Suprapubic skin (tissue), 4 donors: ENCODE results near the gene OR10G2. TPM values are rescaled to one million over a fixed set of nuclear protein-coding genes. Genes with fewer than 3 reads are reported as not detected.

Experiments
- DNase-seq, 2 donors: peaks; one replicate each; pipeline ENCODE4 v3.0.0-alpha.2; 2019; ENCODE audit warnings: low spot score in 2 of 2
- H3K27ac ChIP-seq: fragments of 200-600 bp; sonication (generic); one replicate; pipeline ENCODE4 v1.5.1; 2019
- H3K27me3 ChIP-seq: fragments of 200-600 bp; sonication (generic); one replicate; pipeline ENCODE4 v1.5.1; 2019
- H3K36me3 ChIP-seq: fragments of 200-600 bp; sonication (generic); one replicate; pipeline ENCODE4 v1.5.1; 2019
- H3K4me1 ChIP-seq: fragments of 200-600 bp; sonication (generic); one replicate; pipeline ENCODE4 v1.5.1; 2019
- H3K4me3 ChIP-seq: fragments of 200-600 bp; sonication (generic); one replicate; pipeline ENCODE4 v1.5.1; 2019; ENCODE audit warnings: mild to moderate bottlenecking
- H3K9me3 ChIP-seq: fragments of 200-600 bp; sonication (generic); one replicate; pipeline ENCODE4 v1.5.1; 2019
- CTCF ChIP-seq, 2 donors: fragments of 200-600 bp in 1 of 2; fragments of 450-650 bp in 1 of 2; sonication (generic) in 1 of 2; IDR thresholded peaks; one replicate each; pipeline ENCODE4 v1.5.1; 2016 to 2019; ENCODE audit warnings: antibody characterized with exemption in 2 of 2, mild to moderate bottlenecking in 1 of 2, moderate library complexity in 1 of 2
- EP300 ChIP-seq: sonication (generic); formaldehyde crosslinking; IDR thresholded peaks from one replicate; pipeline ENCODE4 v1.6.1; 2017; ENCODE audit warnings: antibody characterized with exemption
- POLR2A ChIP-seq, 2 donors: fragments of 450-650 bp; IDR thresholded peaks; one replicate each; pipeline ENCODE4 v1.6.1; 2017; ENCODE audit warnings: antibody characterized with exemption in 2 of 2, mild to moderate bottlenecking in 2 of 2, moderate library complexity in 2 of 2
- POLR2AphosphoS5 ChIP-seq, 3 donors: sonication (generic); formaldehyde crosslinking; IDR thresholded peaks; one replicate each; pipeline ENCODE4 v1.6.1; 2017; ENCODE audit warnings: antibody characterized with exemption in 3 of 3
- WGBS: methylation state at CpG from one replicate; pipeline ENCODE4 v1.1.5; 2018; 5-methylcytosine and 5-hydroxymethylcytosine counted together
- total RNA-seq, 4 donors: library from RNA; depleted of rRNA; stranded (reverse); fragments of >200 nt; gene quantifications; one replicate each; pipeline ENCODE4 v1.1.0, GENCODE V29; 2016

Gene OR10G2
- total RNA-seq, result not detected

- DNase-seq, result no peak
- Histone ChIP-seq H3K4me1 (no peaks in the 10 kb centered on the region), H3K27ac (no peak within 1 kb of the TSS), H3K36me3 (no peaks in the 10 kb centered on the region), H3K27me3 (no peaks in the 10 kb centered on the region), H3K4me3 (no peak within 1 kb of the TSS), H3K9me3 (no peaks in the 10 kb centered on the region)
- TF ChIP-seq POLR2A (IDR thresholded peaks at IDR 0.05), result no peak
- TF ChIP-seq EP300, result no peak
- TF ChIP-seq CTCF (IDR thresholded peaks at IDR 0.05), result no peak
- TF ChIP-seq POLR2AphosphoS5 (IDR thresholded peaks at IDR 0.05), result no peak
- 83% methylated on average over 4 of the region's 4 CpGs for WGBS
Measured at GRCh38 chr14:21634840-21635239, at the start of gene OR10G2. Gene OR10G2, minus strand, starts transcription at chr14:21634940. Its CDS starts 98 bp downstream, at chr14:21634842.

DNA sequence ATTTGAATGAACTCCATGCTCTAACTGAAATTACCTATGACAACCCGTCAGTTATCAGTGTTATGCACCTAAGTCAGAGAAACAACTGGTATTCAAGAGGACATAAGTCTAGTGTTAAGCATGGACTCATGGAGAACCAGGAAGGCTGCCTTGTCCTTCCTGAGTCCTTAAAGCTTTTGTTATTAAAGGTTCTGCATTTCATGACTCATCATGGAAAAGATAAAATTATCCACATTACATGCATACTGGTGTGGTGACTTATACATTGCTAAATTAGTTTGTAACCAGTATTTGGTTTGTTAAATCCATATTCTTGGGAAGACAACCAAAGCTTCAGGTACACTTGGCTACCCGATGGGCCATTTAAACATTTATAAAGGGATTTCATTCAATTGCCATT, 45.3 kb upstream of the OR10G2 start:
- H3K27ac ChIP-seq, result no peak overlapping the region
- H3K27me3 ChIP-seq, result no peaks in the 10 kb centered on the region
- H3K36me3 ChIP-seq, result no peaks in the 10 kb centered on the region
- no peaks in the 10 kb centered on the region for H3K4me1 ChIP-seq
- DNase-seq, result no peak
- H3K9me3 ChIP-seq, result peaks cover 3% of the 10 kb centered on the region
- no peak overlapping the region for H3K4me3 ChIP-seq
- 83% methylated on average over 2 of the region's 2 CpGs for WGBS
- TF ChIP-seq EP300 (no peak), POLR2A (IDR thresholded peaks at IDR 0.05) (no peak), POLR2AphosphoS5 (IDR thresholded peaks at IDR 0.05) (no peak), CTCF (IDR thresholded peaks at IDR 0.05) (no peak)

DNA sequence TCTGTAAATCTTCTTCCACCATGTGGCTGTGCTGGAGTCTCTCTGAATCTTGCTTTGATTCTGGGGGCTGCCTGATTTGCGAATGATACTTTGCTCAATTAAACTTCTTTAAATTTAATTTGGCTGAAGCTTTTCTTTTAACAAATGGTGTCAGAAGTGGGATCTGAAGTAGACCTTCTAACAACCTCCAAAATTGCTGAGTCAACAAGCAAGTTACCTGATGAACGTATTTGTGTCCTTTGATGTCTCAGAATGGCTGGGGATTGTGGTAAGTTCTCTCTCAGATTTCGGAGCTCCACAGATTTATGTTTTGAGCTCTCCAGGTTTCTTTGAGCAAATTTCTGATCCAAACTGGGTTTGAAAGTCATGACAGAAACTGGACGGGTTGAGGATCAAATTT, 40.8 kb upstream of the OR10G2 start:
- Histone ChIP-seq H3K4me3 (no peak overlapping the region), H3K36me3 (no peaks in the 10 kb centered on the region), H3K27me3 (no peaks in the 10 kb centered on the region), H3K4me1 (no peaks in the 10 kb centered on the region), H3K9me3 (peaks cover 3% of the 10 kb centered on the region), H3K27ac (no peak overlapping the region)
- DNase-seq, result no peak
- WGBS, result 86% methylated on average over 4 of the region's 4 CpGs
- TF ChIP-seq CTCF (IDR thresholded peaks at IDR 0.05), result no peak
- no peak for TF ChIP-seq POLR2AphosphoS5 (IDR thresholded peaks at IDR 0.05)

GRCh38 chr14:21673718-21674117, 39.0 kb upstream of the OR10G2 start, which contains the start of gene OR4E1:
Gene OR4E1, minus strand, starts transcription at chr14:21673818. Its CDS starts 2,883 bp downstream, at chr14:21670935.
- no peaks in the 10 kb centered on the region for H3K4me1 ChIP-seq
- H3K27ac ChIP-seq, result no peak within 1 kb of the TSS
- no peaks in the 10 kb centered on the region for H3K27me3 ChIP-seq
- 92% methylated on average over 1 of the region's 1 CpG for WGBS
- TF ChIP-seq POLR2A (IDR thresholded peaks at IDR 0.05) (no peak), EP300 (no peak), POLR2AphosphoS5 (IDR thresholded peaks at IDR 0.05) (no peak), CTCF (IDR thresholded peaks at IDR 0.05) (no peak)
- peaks cover 3% of the 10 kb centered on the region for H3K9me3 ChIP-seq
- H3K36me3 ChIP-seq, result no peaks in the 10 kb centered on the region
- DNase-seq, result no peak
- H3K4me3 ChIP-seq, result no peak within 1 kb of the TSS

GRCh38 chr14:21672116-21672515, 37.4 kb upstream of the OR10G2 start:
- Histone ChIP-seq H3K36me3 (no peaks in the 10 kb centered on the region), H3K27me3 (no peaks in the 10 kb centered on the region), H3K4me1 (no peaks in the 10 kb centered on the region), H3K27ac (no peak overlapping the region), H3K9me3 (peaks cover 3% of the 10 kb centered on the region), H3K4me3 (no peak overlapping the region)
- WGBS, result 88% methylated on average over 1 of the region's 1 CpG
- TF ChIP-seq CTCF (IDR thresholded peaks at IDR 0.05) (no peak), EP300 (no peak), POLR2AphosphoS5 (IDR thresholded peaks at IDR 0.05) (no peak), POLR2A (IDR thresholded peaks at IDR 0.05) (no peak)
- DNase-seq, result no peak
